T-helper 2 cell (primary cell): ENCODE results near the gene SMYD4.
A peak's percentile ranks its signal among the peaks of the same experiment; 100 is the strongest.
"Not testable (repeated sequence)": the region's sequence is repeated elsewhere in the genome, so short reads cannot be mapped to it uniquely, and the experiment has no call there.

Experiments used
- DNase-seq, 5 experiments: peaks; one replicate each; pipeline versions ENCODE4 v3.0.0 to v3.0.0-alpha.2; 2012 to 2022
- total RNA-seq, 2 donors: gene quantifications; one replicate each; lab custom pipeline; 2026; lab: John Stamatoyannopoulos, UW

SMYD4 gene, protein sequence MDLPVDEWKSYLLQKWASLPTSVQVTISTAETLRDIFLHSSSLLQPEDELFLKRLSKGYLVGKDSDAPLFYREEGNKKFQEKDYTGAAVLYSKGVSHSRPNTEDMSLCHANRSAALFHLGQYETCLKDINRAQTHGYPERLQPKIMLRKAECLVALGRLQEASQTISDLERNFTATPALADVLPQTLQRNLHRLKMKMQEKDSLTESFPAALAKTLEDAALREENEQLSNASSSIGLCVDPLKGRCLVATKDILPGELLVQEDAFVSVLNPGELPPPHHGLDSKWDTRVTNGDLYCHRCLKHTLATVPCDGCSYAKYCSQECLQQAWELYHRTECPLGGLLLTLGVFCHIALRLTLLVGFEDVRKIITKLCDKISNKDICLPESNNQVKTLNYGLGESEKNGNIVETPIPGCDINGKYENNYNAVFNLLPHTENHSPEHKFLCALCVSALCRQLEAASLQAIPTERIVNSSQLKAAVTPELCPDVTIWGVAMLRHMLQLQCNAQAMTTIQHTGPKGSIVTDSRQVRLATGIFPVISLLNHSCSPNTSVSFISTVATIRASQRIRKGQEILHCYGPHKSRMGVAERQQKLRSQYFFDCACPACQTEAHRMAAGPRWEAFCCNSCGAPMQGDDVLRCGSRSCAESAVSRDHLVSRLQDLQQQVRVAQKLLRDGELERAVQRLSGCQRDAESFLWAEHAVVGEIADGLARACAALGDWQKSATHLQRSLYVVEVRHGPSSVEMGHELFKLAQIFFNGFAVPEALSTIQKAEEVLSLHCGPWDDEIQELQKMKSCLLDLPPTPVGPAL
- total RNA-seq: 10.6 to 30.9 reads per million in 2 donors

DNA sequence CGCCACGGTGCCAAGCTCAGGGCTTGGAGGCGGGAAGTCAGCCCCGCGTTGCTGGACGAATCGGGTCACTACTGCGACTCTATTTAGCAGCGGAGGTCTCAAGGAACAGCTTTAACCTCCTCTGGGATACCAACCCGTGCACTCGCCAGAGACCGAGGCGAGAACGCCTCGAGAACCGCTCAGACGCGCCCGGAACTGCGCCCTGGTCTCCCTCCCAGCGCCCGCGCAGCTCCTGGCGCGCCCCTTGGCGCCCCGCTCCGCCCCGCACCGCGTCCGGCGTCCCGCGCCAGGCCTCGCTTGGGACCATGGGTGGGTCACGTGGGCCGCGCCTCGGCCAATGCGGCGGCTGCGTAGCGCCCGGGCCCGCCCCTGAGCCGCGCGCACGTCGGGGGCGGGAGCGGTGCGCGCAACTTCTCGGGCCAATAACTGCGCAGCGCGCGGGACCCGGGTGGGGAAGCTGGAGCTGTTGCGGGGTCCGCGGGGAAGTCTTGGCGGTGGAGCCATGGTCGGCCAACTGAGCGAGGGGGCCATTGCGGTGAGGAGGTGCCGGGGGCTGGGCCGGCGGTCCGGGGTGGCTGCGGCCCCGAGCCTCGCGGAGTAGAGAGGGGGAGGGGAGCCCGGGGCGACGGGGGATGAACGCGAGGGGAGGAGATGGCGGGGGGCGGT lies at the start of gene SMYD4, which contains the start of gene RPA1:
Gene SMYD4 (minus strand): TSS at position 311 of the 666 bp plus-strand sequence. CDS start 1,908 bp downstream, outside the sequence.
Gene RPA1 (plus strand): TSS at position 414 of the 666 bp plus-strand sequence. CDS start 89 bp downstream, at position 503.
- DNase-seq: peak; percentile 80 to 94 (median 84)

DNA sequence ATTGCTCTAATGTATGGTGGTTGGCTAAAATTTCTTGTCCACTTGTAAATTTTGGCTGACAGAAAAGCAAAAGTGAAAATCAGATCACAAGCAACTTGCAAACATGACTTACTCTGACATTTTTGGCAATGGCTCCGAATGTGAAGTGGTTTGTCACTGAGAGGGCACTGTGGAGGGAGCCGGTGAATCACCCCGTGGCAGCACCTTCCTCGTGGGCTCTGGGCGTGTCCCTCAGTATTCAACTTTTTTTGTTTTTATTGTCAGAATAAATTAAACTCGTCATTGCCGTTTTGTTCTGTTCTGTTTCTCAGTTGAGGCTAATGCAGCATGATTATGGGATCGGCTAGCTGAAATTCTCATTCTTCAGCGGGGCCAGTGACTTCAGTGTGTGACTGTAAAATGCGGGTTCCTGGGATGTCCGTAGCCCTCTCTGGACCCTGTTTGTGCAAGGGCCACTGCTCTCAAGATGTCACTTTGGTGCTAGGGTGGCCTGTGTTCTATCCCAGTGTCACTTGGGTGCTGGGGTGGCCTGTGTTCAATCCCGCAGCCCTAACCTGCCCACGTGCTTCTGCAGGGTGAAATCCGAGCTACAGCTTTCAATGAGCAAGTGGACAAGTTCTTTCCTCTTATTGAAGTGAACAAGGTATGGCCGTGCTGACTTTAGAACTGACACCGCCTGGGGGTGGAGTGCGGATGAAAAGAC lies 48.9 kb upstream of the SMYD4 start:
- DNase-seq: no peak

DNA sequence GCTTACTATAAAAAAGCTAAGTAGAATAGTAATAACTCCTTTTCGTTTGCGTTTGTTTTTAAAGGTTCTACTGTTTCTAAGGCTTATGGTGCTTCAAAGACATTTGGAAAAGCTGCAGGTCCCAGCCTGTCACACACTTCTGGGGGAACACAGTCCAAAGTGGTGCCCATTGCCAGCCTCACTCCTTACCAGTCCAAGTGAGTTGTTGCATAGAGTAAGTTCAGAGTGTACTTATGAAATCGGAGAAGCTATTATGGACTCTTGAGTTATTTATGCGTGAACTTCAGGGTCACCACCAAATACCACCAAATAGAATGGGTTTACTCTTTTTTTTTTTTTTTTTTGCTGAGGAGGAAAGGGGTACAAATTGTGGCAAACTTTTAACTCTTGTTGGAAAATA lies 45.9 kb upstream of the SMYD4 start:
- DNase-seq: no peak

DNA sequence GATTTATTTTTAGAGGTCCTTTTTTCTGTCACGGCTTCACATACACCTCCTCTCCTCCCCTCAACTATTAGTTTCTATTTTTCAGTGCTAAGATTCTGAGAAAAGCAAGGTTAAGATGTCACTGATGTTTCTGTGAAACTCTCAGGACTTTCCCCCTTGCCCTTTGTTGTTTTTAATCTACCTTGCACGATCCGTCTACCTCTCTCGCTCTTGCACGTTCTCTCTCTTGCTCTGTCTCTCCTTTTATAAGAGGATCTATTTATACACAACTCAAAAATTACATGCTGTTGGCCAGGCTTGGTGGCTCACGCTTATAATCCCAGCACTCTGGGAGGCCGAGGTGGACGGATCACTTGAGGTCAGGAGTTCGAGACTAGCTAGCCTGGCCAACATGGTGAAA lies 43.7 kb upstream of the SMYD4 start:
- DNase-seq: peak in 1 of 5 experiments; percentile 68

DNA sequence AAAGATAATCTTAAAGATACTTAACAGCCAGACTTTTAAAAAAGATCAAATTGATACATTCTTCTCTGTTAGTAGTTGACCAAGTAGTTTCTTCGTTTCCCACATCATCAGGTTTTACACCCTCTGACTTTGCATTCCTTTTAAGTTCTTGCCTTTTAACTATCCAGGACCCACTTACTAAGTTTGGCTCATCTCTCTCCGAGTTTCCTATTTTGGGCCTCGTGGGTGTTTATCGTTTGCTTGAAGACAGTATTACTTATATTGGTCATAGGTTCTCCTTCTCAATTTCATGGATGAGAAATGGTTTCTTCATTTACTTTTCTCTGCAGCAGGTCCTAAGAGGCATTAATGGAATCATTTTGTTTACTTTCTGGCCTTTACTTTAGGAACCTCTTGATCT lies 43.3 kb upstream of the SMYD4 start:
- DNase-seq: no peak

DNA sequence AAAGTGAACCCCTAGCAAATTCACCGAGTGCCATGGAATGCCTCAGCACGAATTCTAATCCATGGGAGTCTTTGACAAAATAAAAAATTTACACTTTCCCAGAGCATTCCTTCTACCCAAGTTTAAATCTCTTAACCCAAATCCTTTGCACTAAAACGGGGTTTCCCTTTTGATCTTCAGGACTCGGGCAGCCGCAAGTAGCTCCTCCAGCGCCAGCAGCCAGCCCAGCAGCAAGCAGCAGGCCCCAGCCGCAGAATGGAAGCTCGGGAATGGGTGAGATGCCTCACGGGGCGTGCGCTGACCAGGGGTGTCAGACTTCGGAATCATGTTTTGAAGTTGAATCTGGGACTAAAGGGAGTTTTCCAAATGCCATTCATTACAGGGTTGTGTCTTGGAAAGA lies 42.6 kb upstream of the SMYD4 start:
- no peak for DNase-seq

DNA sequence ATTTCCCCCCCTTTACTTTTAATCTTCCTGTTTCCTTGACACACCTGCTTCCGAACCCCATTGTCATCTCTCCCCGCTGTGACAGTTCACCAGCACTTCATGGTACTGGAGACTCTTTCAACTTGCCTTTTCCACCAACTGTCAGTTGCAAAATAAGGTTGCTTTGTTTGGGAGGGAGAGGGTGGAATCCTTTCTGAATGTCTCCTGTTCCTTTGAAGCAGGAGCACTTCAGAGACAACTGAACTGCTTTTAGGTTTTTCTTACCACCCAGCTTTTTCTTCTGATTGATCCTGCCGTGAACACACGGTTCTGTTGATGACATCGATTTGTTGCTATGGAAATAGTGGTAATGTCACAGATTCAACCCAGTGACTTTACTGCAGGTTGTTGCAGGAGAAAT lies 42.1 kb upstream of the SMYD4 start:
- peak in 3 of 5 experiments; percentile 11 to 45 (median 30) for DNase-seq

DNA sequence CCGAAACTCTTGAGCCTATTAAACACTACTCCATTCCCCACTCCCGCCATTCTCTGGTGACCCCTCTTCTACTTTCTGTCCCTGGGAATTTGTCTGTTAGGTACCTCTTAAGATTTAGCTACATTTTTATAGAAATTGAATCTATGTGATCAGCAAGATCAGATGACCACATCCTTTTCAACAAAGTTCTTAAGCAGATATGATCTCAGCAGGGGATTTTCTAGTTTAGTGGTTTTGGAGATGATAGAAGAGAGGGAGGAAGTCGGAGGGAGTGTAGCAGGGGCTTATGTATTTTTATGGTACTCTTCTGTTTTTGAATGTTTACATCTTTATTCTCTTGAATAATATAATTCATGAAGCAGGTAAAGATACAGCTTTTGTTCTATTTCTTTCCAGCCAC lies 40.9 kb upstream of the SMYD4 start:
- peak in 2 of 5 experiments; percentile 54 to 87 for DNase-seq

DNA sequence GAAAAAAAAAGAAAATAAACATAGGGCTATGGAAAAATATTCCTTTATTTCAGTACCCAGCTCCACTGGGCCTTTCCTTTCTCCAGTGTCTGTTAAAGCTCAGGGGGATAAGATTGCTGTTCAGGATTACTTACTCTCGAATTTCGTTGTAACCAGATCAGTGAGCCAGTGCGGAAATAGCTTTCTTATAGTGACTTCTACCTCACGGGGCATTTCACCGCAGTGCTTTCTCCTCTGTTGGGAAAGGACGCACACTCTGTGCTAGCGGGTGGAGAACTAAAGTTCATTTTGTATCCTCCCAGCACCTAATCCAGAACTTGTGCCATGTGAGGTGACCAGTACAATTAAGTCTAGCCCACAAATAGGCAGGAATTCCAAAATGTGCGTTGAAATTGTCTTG lies 38.4 kb upstream of the SMYD4 start:
- no peak for DNase-seq

DNA sequence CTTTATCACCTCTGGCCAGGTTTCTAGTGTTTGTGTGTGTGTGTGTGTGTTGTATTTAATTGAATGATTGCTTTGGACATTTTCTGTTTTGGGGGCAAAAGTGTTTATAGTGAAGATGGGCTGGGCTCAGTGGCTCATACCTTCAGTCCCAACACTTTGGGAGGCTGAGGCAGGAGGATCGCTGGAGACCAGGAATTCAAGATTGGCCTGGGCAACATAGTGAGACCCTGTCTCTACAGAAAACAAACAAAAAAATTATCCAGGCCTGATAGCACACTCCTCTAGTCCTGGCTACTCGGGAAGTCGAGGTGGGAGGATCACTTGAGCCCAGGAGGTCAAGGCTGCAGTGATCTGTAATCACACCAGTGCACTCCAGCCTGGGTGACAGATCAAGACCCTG lies 37.6 kb upstream of the SMYD4 start:
- DNase-seq: no peak

DNA sequence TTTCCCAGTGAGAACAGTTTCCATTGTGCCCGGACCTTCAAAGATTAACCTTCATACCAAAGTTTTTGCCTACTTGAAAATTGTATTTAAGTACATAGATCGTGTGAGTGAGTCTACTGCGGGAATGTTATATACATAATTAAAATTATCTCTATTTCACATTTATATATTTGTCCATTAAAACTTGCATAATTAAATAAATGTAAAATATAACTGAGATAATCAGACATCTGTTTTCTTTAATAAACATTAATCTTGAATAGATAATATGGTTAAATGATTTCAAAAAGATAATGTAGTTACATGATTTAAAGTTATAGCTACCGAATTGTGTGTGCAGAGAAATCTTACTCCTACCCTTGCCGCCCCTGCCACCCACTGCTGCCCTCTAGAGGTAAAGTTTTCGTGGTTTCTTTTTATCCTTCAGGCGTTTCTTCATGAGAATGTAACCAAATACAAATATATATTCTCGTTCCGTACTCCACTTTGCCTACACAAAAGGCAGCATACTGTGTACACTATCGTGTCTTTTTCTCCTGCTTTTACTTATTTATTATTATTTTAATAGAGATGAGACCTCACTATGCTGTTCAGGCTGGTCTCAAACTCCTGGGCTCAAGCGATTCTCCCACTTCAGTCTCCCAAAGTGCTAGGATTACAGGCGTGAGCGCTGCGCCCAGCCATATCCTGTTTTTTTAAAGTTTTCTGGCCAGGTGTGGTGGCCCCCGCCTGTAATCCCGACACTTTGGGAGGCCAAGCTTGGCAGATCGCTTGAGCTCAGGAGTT lies 35.7 kb upstream of the SMYD4 start:
- DNase-seq: peak in 4 of 5 experiments; percentile 10 to 61 (median 36)

DNA sequence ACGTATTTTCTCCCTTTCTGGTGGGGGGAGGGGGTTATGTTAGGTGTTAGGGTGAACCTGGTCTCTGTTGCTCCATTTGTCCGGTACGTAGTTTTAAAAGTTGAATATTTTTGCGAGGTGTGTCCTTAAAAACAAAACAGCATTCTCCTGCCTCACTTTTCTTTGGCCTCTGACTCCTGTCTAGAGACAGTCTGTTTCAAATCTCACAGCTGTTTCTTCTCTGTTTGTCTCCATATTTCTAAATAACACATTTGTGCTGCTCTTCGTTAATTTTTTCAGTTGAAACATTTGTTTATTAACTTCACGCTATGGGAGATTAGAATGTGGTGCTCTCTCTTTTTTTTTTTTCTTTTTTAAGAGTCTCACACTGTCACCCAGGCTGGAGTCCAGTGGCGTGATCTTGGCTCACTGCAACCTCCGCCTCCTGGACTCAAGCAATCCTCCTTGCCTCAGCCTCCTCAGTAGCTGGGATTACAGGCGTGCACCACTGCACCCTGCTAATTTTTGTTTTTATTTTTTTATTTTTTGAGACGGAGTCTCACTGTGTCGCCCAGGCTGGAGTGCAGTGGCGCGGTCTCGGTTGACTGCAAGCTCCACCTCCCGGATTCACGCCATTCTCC lies 31.8 kb upstream of the SMYD4 start:
- no peak for DNase-seq

DNA sequence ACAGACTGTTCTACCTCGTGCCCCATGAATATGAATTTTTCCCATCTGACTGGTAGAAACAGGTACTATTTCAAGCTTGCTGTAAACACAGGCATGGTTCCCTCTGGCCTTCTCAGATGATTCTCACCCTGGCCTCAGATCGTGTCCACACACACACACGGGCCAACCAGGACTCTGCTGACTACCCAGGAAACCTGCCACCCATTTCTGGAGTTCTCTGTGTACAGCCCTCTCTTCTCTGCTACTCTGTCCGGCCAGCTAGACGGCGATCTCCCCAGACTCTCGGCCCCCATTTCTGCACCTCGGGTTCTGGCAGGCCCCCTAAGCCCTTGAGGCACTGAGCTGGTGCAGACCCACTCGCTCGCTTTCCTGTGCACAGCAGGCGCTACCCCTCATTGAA lies 31.3 kb upstream of the SMYD4 start:
- DNase-seq: no peak

DNA sequence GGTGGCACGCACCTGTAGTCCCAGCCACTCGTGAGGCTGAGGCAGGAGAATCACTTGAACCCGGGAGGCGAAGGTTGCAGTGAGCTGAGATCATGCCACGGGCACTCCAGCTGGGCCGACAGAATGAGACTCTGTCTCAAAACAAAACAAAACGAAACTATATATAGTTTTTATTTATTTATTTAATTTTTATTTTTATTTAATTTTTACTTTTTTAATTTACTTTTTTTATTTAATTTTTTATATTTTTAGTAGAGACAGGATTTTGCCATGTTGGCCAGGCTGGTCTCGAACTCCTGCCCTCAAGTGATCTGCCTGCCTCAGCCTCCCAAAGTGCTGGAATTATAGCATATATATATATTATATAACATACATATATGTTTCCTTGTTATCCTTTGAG lies 26.8 kb upstream of the SMYD4 start:
- DNase-seq: not testable (repeated sequence)

DNA sequence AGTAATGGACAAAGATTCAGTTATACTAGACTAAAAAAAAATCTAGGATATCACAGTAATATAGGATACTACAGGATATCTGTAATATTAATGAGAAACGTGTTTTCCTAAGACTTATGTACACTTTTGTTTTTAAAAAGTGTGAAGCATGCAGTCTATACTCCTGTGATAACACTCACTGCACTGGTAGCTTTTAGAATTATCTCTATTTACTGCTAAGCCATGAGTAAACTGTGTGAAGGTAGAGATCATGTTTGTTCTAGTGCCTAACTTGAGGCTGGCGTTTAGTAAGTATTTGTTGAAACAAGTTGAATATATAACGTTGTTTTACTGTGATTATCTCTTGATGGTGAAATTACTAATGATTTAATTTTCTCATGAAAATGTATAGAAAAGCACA lies 24.0 kb upstream of the SMYD4 start:
- DNase-seq: no peak

DNA sequence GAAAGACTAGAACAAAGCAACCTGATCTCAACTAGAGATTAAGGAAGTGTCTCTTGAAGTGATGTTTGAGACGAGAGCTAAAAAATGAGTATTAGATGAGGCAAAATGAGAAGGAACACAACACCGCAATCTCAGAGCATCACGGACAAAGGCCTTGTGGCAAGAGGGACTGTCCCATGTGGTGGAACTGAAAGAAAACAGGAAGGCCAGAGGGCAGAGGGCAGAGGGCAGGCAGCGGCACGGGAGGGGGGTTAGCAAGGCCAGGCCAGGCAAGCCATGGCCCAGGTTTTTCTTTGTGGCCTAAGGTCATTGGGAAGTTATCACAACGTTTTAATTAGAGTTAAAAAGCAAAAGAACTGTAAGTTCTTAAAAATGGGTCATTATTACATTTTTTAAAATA lies 22.6 kb upstream of the SMYD4 start:
- peak in 1 of 5 experiments; percentile 47 for DNase-seq

DNA sequence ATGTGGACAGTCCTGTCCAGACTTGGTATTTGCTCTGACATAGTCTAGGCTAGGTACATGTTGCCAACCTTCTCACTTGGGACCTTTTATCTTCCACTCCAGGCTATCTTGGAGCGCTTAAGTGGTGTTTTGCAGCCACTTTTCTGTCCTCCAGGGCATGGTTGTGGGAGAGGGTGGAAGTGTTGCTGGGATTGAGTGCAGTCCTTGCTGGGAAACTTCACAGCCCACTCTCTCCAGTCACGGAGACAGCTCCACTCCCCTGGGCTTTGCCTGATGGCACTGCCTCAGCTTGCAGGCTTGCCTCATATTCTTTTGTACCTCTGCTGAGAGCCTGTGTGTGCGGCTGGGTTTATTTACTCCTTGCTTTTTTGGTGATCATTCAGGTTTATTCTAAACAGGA lies 17.5 kb upstream of the SMYD4 start:
- no peak for DNase-seq

DNA sequence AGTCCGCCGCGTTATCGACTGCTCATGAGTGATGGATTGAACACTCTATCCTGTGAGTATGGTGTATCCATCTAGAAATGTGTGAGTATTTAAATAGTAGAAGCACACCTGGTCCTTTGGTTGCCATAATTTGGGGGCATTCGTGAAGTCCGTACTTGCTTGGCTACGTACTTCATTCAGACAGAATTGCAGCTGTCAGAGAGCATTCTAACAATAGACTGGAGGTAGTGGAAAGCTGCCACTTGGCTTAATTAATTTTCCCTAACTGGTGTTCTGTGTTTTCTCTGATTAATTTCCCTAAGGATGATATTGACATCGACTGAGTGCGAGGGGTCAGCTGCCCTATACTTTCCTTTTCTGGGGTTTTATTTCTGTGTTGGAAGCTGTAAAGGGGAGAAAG lies 14.2 kb upstream of the SMYD4 start:
- DNase-seq: no peak

DNA sequence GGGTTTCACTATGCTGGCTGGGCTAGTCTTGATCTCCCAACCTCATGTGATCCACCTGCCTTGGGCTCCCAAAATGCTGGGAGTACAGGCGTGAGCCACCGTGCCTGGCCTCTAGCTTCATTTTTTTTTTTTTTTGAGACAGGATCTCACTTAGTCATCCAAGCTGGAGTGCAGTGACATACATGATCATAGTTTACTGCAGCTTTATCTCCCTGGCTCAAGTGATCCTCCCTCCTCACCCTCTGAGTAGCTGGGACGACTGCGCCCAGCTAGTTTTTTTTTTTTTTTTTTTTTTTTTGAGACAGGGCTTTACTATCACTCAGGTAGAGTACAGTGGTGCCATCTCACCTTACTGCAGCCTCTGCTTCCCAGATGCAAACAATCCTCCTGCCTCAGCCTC lies 9.8 kb upstream of the SMYD4 start:
- DNase-seq: no peak

DNA sequence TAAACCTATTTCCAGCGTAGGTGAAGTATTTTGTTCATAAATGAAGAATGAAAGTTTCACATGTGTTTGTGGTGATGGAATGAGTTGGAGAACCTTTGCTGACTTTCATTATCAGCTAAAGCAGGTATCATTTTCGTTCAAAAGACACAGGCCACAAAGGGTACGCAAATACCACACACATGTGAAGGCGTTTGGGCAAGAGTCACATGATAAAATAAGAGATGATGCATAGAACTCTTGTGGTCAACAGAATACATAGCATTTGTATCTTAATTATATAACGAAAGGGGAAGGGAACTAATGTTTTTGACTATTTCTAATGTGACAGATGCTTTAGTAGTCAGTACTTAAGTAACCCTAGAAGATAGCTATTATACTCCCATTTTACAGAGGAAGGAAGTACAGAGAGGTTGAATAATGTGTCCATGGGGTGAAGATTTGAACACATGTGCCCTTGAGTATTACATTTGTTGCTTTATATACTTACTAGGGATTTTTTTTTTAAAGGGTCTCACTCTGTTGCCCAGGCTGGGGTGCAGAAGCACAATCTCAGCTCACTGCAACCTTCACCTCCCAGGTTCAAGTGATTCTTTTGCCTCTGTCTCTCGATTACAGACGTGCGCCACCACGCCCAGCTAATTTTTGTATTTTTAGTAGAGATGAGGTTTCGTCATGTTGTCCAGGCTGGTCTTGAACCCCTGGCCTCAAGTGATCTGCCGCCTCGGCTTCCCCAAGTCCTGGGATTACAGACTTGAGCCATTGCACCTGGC lies 4.9 kb upstream of the SMYD4 start:
- DNase-seq: peak in 1 of 5 experiments; percentile 81
